ENCODE data around the gene SETDB1. TPM values are rescaled to one million over a fixed set of nuclear protein-coding genes. Genes with fewer than 3 reads are reported as not detected.

Gene SETDB1
- polyA plus RNA-seq, 4 donors, result 12.7 to 56.1 (median 19.4) TPM

GRCh38 chr1:151010346-151010726, 84.2 kb downstream of the SETDB1 start:
- no peak for FAIRE-seq
- no peaks in the 10 kb centered on the region for H3K27me3 ChIP-seq (ENCODE audit: control insufficient read depth in 3 of 3, insufficient read depth in 3 of 3, low read length in 3 of 3)
- DNase-seq, result no peak
- H3K9me3 ChIP-seq (ENCODE audit: control insufficient read depth in 2 of 2, insufficient read depth in 1 of 2, low read depth in 1 of 2, low read length in 1 of 2), result no peaks in the 10 kb centered on the region
- H3K4me1 ChIP-seq (ENCODE audit: control insufficient read depth in 3 of 3, insufficient read depth in 2 of 3, low read depth in 1 of 3, low read length in 2 of 3), result peaks cover 9 to 54% (median 10%) of the 10 kb centered on the region in 3 donors
- no peak overlapping the region for H3K4me3 ChIP-seq (ENCODE audit: low read depth in 1 of 3, low read length in 3 of 3)
- H3K36me3 ChIP-seq (ENCODE audit: control insufficient read depth in 3 of 3, insufficient read depth in 2 of 3, low read depth in 1 of 3, low read length in 3 of 3), result peaks cover 0 to 2% (median 2%) of the 10 kb centered on the region in 3 donors
- WGBS, 3 donors, result 78 to 92% (median 91%) methylated on average over 3 of the region's 3 CpGs
- no peak overlapping the region for H3K27ac ChIP-seq (ENCODE audit: low read depth in 1 of 3, low read length in 2 of 3)

- Histone ChIP-seq H3K4me3 (ENCODE audit: low read depth in 1 of 3, low read length in 3 of 3) (no peak overlapping the region), H3K4me1 (ENCODE audit: control insufficient read depth in 3 of 3, insufficient read depth in 2 of 3, low read depth in 1 of 3, low read length in 2 of 3) (peaks cover 9 to 48% (median 10%) of the 10 kb centered on the region in 3 donors), H3K27me3 (ENCODE audit: control insufficient read depth in 3 of 3, insufficient read depth in 3 of 3, low read length in 3 of 3) (no peaks in the 10 kb centered on the region), H3K27ac (ENCODE audit: low read depth in 1 of 3, low read length in 2 of 3) (no peak overlapping the region), H3K36me3 (ENCODE audit: control insufficient read depth in 3 of 3, insufficient read depth in 2 of 3, low read depth in 1 of 3, low read length in 3 of 3) (peaks cover 0 to 2% (median 2%) of the 10 kb centered on the region in 3 donors), H3K9me3 (ENCODE audit: control insufficient read depth in 2 of 2, insufficient read depth in 1 of 2, low read depth in 1 of 2, low read length in 1 of 2) (no peaks in the 10 kb centered on the region)
- FAIRE-seq (no peak), DNase-seq (no peak)
- WGBS, 3 donors, result 53 to 62% (median 54%) methylated on average over 4 of the region's 4 CpGs
Measured at GRCh38 chr1:151011154-151011850, 85.1 kb downstream of the SETDB1 start.

- H3K9me3 ChIP-seq (ENCODE audit: control insufficient read depth in 2 of 2, insufficient read depth in 1 of 2, low read depth in 1 of 2, low read length in 1 of 2), result no peaks in the 10 kb centered on the region
- H3K27ac ChIP-seq (ENCODE audit: low read depth in 1 of 3, low read length in 2 of 3), result peak overlapping the region; percentile 71 to 82 (median 76)
- peaks cover 4 to 37% (median 9%) of the 10 kb centered on the region in 3 donors for H3K4me1 ChIP-seq (ENCODE audit: control insufficient read depth in 3 of 3, insufficient read depth in 2 of 3, low read depth in 1 of 3, low read length in 2 of 3)
- 37 to 68% (median 56%) methylated on average over 14 of the region's 14 CpGs for WGBS, 3 donors
- FAIRE-seq (no peak), DNase-seq (peak; percentile 92 to 94)
- H3K36me3 ChIP-seq (ENCODE audit: control insufficient read depth in 3 of 3, insufficient read depth in 2 of 3, low read depth in 1 of 3, low read length in 3 of 3), result peaks cover 0 to 9% (median 2%) of the 10 kb centered on the region in 3 donors
- no peaks in the 10 kb centered on the region for H3K27me3 ChIP-seq (ENCODE audit: control insufficient read depth in 3 of 3, insufficient read depth in 3 of 3, low read length in 3 of 3)
- H3K4me3 ChIP-seq (ENCODE audit: low read depth in 1 of 3, low read length in 3 of 3), result no peak overlapping the region
Measured at GRCh38 chr1:151012684-151013471, 86.7 kb downstream of the SETDB1 start.

- no peak overlapping the region for H3K4me3 ChIP-seq (ENCODE audit: low read depth in 1 of 3, low read length in 3 of 3)
- H3K36me3 ChIP-seq (ENCODE audit: control insufficient read depth in 3 of 3, insufficient read depth in 2 of 3, low read depth in 1 of 3, low read length in 3 of 3), result peaks cover 0 to 10% (median 5%) of the 10 kb centered on the region in 3 donors
- H3K4me1 ChIP-seq (ENCODE audit: control insufficient read depth in 3 of 3, insufficient read depth in 2 of 3, low read depth in 1 of 3, low read length in 2 of 3), result peaks cover 4 to 34% (median 9%) of the 10 kb centered on the region in 3 donors
- DNase-seq (peak; percentile 65 to 70), FAIRE-seq (no peak)
- peak overlapping the region; percentile 57 to 82 (median 76) for H3K27ac ChIP-seq (ENCODE audit: low read depth in 1 of 3, low read length in 2 of 3)
- H3K27me3 ChIP-seq (ENCODE audit: control insufficient read depth in 3 of 3, insufficient read depth in 3 of 3, low read length in 3 of 3), result no peaks in the 10 kb centered on the region
- 12 to 41% (median 29%) methylated on average over 2 of the region's 2 CpGs for WGBS, 3 donors
- no peaks in the 10 kb centered on the region for H3K9me3 ChIP-seq (ENCODE audit: control insufficient read depth in 2 of 2, insufficient read depth in 1 of 2, low read depth in 1 of 2, low read length in 1 of 2)
Measured at GRCh38 chr1:151013518-151013917, 87.4 kb downstream of the SETDB1 start.

Other genes starting within 250 kb of the SETDB1 start
- gene GOLPH3L, start 229.2 kb upstream of the SETDB1 start, polyA plus RNA-seq, result 10 to 100 TPM; 15.4 to 43.1 (median 22.6) TPM
- gene HORMAD1, start 205.5 kb upstream of the SETDB1 start, polyA plus RNA-seq, result under 1 TPM in 2 of 4 donors, not detected in 2; 0.07 TPM
- 100 to 1,000 TPM in 1 of 4 donors, 10 to 100 TPM in 3; 34.0 to 128 (median 69.6) TPM for gene CTSS, start 160.6 kb upstream of the SETDB1 start, polyA plus RNA-seq
- 10 to 100 TPM in 3 of 4 donors, 1 to 10 TPM in 1; 8.1 to 26.4 (median 14.8) TPM for gene CTSK, start 118.1 kb upstream of the SETDB1 start, polyA plus RNA-seq
- gene ARNT, start 49.8 kb upstream of the SETDB1 start, polyA plus RNA-seq, result 10 to 100 TPM; 14.3 to 33.5 (median 15.4) TPM
- not detected for gene CTXND2, start 39.2 kb upstream of the SETDB1 start, polyA plus RNA-seq
- gene CERS2, start 48.5 kb downstream of the SETDB1 start, polyA plus RNA-seq, result 100 to 1,000 TPM; 111 to 366 (median 193) TPM
- gene ANXA9, start 55.9 kb downstream of the SETDB1 start, polyA plus RNA-seq, result 1 to 10 TPM in 1 of 4 donors, under 1 TPM in 2, not detected in 1; 0.43 to 5.8 (median 0.89) TPM
- 10 to 100 TPM in 3 of 4 donors, 1 to 10 TPM in 1; 9.5 to 24.0 (median 16.8) TPM for gene MINDY1, start 80.5 kb downstream of the SETDB1 start, polyA plus RNA-seq
- gene PRUNE1, start 82.1 kb downstream of the SETDB1 start, polyA plus RNA-seq, result 10 to 100 TPM; 15.1 to 31.6 (median 15.6) TPM
- under 1 TPM; 0.27 to 0.89 (median 0.62) TPM for gene BNIPL, start 110.2 kb downstream of the SETDB1 start, polyA plus RNA-seq
- gene C1orf56, start 121.4 kb downstream of the SETDB1 start, polyA plus RNA-seq, result 1 to 10 TPM in 3 of 4 donors, under 1 TPM in 1; 0.67 to 7.3 (median 3.7) TPM
- gene CDC42SE1, start 133.3 kb downstream of the SETDB1 start, polyA plus RNA-seq, result 10 to 100 TPM; 22.8 to 46.6 (median 32.4) TPM
- 1 to 10 TPM in 2 of 4 donors, under 1 TPM in 2; 0.22 to 5.5 (median 2.4) TPM for gene MLLT11, start 134.0 kb downstream of the SETDB1 start, polyA plus RNA-seq
- 10 to 100 TPM in 1 of 4 donors, 1 to 10 TPM in 3; 1.1 to 12.6 (median 5.0) TPM for gene GABPB2, start 144.4 kb downstream of the SETDB1 start, polyA plus RNA-seq
- 100 to 1,000 TPM in 1 of 4 donors, 10 to 100 TPM in 2, 1 to 10 TPM in 1; 8.7 to 140 (median 46.9) TPM for gene SEMA6C, start 220.3 kb downstream of the SETDB1 start, polyA plus RNA-seq
- 10 to 100 TPM in 1 of 4 donors, 1 to 10 TPM in 3; 1.6 to 16.2 (median 4.8) TPM for gene TNFAIP8L2, start 230.3 kb downstream of the SETDB1 start, polyA plus RNA-seq
- 1 to 10 TPM; 3.2 to 9.9 (median 6.2) TPM for gene LYSMD1, start 239.5 kb downstream of the SETDB1 start, polyA plus RNA-seq
- gene SCNM1, start 239.8 kb downstream of the SETDB1 start, polyA plus RNA-seq, result 10 to 100 TPM; 35.4 to 69.6 (median 47.4) TPM
- gene TMOD4, start 249.6 kb downstream of the SETDB1 start, polyA plus RNA-seq, result 1 to 10 TPM in 1 of 4 donors, under 1 TPM in 2, not detected in 1; 0.19 to 1.9 (median 0.38) TPM